Trophoblast cell (in vitro differentiated cells and primary cell): Measurements from ENCODE around the gene CD79B.

Source experiments
- DNase-seq, 2 donors: peaks; one replicate each; pipeline ENCODE4 v3.0.0-alpha.2; 2016
- H2AFZ ChIP-seq: 2 replicates; pipeline ENCODE4 v1.6.1; 2013; ENCODE audit warnings: low read length, moderate library complexity, mild to moderate bottlenecking; ENCODE audit not compliant: insufficient read depth, poor library complexity
- H2AK5ac ChIP-seq: 2 replicates; pipeline ENCODE4 v1.6.1; 2013; ENCODE audit warnings: mild to moderate bottlenecking, low read length
- H2BK120ac ChIP-seq: 2 replicates; pipeline ENCODE4 v1.6.1; 2013; ENCODE audit warnings: low read length, mild to moderate bottlenecking, moderate library complexity; ENCODE audit not compliant: insufficient read depth, poor library complexity
- H2BK12ac ChIP-seq: 2 replicates; pipeline ENCODE4 v1.6.1; 2013; ENCODE audit warnings: mild to moderate bottlenecking, low read length, moderate library complexity
- H2BK5ac ChIP-seq: 2 replicates; pipeline ENCODE4 v1.6.1; 2013; ENCODE audit warnings: low read length, low read depth, moderate library complexity, mild to moderate bottlenecking; ENCODE audit not compliant: poor library complexity
- H3K14ac ChIP-seq: 2 replicates; pipeline ENCODE4 v1.6.1; 2013; ENCODE audit warnings: mild to moderate bottlenecking, low read length
- H3K18ac ChIP-seq: 2 replicates; pipeline ENCODE4 v1.6.1; 2013; ENCODE audit warnings: mild to moderate bottlenecking, low read length
- H3K23ac ChIP-seq: 2 replicates; pipeline ENCODE4 v1.6.1; 2013; ENCODE audit warnings: low read length
- H3K27ac ChIP-seq: 2 replicates; pipeline ENCODE4 v1.5.1; 2013; ENCODE audit warnings: low read depth, mild to moderate bottlenecking, inconsistent platforms, low read length, moderate library complexity
- H3K27me3 ChIP-seq: 2 replicates; pipeline ENCODE4 v1.6.1; 2013; ENCODE audit warnings: inconsistent platforms, mild to moderate bottlenecking, low read length, moderate library complexity; ENCODE audit not compliant: insufficient read depth
- H3K36me3 ChIP-seq, 2 experiments: 1 replicate in 1 of 2; 2 replicates in 1 of 2; pipeline ENCODE4 v1.6.1; 2013; ENCODE audit warnings: low read length in 2 of 2, mild to moderate bottlenecking in 2 of 2, moderate library complexity in 1 of 2; ENCODE audit not compliant: insufficient read depth in 2 of 2, control insufficient read depth in 1 of 2
- H3K4ac ChIP-seq: 2 replicates; pipeline ENCODE4 v1.6.1; 2013; ENCODE audit warnings: low read depth, mild to moderate bottlenecking, low read length, moderate library complexity
- H3K4me1 ChIP-seq, 2 experiments: 1 replicate in 1 of 2; 2 replicates in 1 of 2; pipeline ENCODE4 v1.6.1; 2013; ENCODE audit warnings: low read length in 2 of 2, mild to moderate bottlenecking in 2 of 2, moderate library complexity in 1 of 2; ENCODE audit not compliant: insufficient read depth in 2 of 2, control insufficient read depth in 1 of 2
- H3K4me2 ChIP-seq: 2 replicates; pipeline ENCODE4 v1.6.1; 2013; ENCODE audit warnings: inconsistent platforms, mild to moderate bottlenecking, low read length, moderate library complexity
- H3K4me3 ChIP-seq: 2 replicates; pipeline ENCODE4 v1.5.1; 2013; ENCODE audit warnings: mild to moderate bottlenecking, low read depth, low read length, inconsistent platforms
- H3K79me1 ChIP-seq: one replicate; pipeline ENCODE4 v1.6.1; 2013; ENCODE audit warnings: low read length
- H3K79me2 ChIP-seq: 2 replicates; pipeline ENCODE4 v1.6.1; 2013; ENCODE audit warnings: low read length, mild to moderate bottlenecking; ENCODE audit not compliant: control insufficient read depth, insufficient read depth, poor library complexity
- H3K9ac ChIP-seq: 2 replicates; pipeline ENCODE4 v1.6.1; 2013; ENCODE audit warnings: mild to moderate bottlenecking, low read length
- H3K9me3 ChIP-seq: 2 replicates; pipeline ENCODE4 v1.6.1; 2013; ENCODE audit warnings: low read depth, mild to moderate bottlenecking, control low read depth, inconsistent platforms, low read length; ENCODE audit not compliant: insufficient read depth
- H4K12ac ChIP-seq: 2 replicates; pipeline ENCODE4 v1.6.1; 2013; ENCODE audit warnings: low read depth, mild to moderate bottlenecking, low read length, moderate library complexity
- H4K8ac ChIP-seq: 2 replicates; pipeline ENCODE4 v1.6.1; 2013; ENCODE audit warnings: low read depth, mild to moderate bottlenecking, low read length, moderate library complexity
- H4K91ac ChIP-seq: one replicate; pipeline ENCODE4 v1.6.1; 2013; ENCODE audit warnings: low read depth, mild to moderate bottlenecking, low read length, moderate library complexity
- WGBS: extraction: QIAGEN DNeasy Blood & Tissue Kit; methylation state at CpG from one replicate; pipeline ENCODE4 v1.1.7; 2013; ENCODE audit warnings: missing lambda C conversion rate; ENCODE audit not compliant: insufficient read length, insufficient coverage; ENCODE audit errors: extremely low coverage; 5-methylcytosine and 5-hydroxymethylcytosine counted together

CD79B gene

DNA sequence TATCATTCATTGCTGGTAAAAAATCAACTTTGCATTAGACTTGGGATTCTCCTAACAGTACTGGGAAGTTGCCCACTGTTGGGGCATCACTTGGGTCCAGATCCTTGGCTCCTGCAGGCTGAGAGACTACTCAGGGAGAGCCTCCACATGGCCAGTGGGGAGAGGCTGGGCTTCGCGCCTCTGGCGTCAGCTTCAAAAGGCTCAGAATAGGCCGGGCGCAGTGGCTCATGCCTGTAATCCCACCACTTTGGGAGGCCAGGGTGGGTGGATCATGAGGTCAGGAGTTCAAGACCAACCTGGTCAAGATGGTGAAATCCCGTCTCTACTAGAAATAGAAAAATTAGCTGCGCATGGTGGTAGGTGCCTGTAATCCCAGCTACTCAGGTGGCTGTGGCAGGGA is 17.7 kb downstream of the CD79B start:
- H4K91ac ChIP-seq, result no peak overlapping the region
- no peak overlapping the region for H2BK5ac ChIP-seq
- no peak overlapping the region for H2BK12ac ChIP-seq
- no peak for DNase-seq
- no peak overlapping the region for H3K18ac ChIP-seq
- H3K4me3 ChIP-seq, result no peak overlapping the region
- H3K4me2 ChIP-seq, result no peak overlapping the region
- H3K9me3 ChIP-seq, result no peaks in the 10 kb centered on the region
- H3K27ac ChIP-seq, result no peak overlapping the region
- no peak overlapping the region for H2AK5ac ChIP-seq
- H3K4ac ChIP-seq, result no peak overlapping the region
- no CpG with 5 or more reads among the region's 7 CpGs for WGBS
- no peak overlapping the region for H3K14ac ChIP-seq
- H3K23ac ChIP-seq, result no peak overlapping the region
- H2BK120ac ChIP-seq, result no peak overlapping the region
- H3K79me1 ChIP-seq, result no peaks in the 10 kb centered on the region
- H4K12ac ChIP-seq, result no peak overlapping the region
- H2AFZ ChIP-seq, result no peak overlapping the region
- H3K4me1 ChIP-seq, result no peaks in the 10 kb centered on the region
- no peak overlapping the region for H4K8ac ChIP-seq
- no peaks in the 10 kb centered on the region for H3K79me2 ChIP-seq
- H3K27me3 ChIP-seq, result no peaks in the 10 kb centered on the region
- no peak overlapping the region for H3K9ac ChIP-seq
- H3K36me3 ChIP-seq, result no peaks in the 10 kb centered on the region

DNA sequence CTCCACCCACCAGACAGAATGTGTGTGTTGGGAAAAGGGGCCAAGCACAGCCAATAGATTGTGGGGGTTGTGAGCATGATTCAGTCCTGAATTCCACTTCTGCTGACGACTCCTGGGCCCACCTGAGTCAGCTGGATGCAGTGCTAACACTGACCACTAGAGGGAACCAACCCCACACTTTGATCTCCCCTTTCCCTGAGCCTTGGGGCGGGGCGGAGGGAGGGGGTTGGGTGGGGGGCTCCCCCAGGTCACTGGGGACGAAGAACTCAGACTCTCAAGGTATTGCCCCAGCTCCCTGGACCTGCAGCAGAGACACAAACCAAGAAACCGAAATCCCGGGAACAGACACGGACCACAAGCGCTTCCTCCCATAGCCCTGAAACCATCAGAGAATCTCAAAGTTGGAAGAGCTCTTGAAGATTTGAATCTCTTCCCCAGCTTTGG is 20.5 kb downstream of the CD79B start:
- DNase-seq, result peak in 1 of 2 donors; percentile 55
- no peak overlapping the region for H3K9ac ChIP-seq

DNA sequence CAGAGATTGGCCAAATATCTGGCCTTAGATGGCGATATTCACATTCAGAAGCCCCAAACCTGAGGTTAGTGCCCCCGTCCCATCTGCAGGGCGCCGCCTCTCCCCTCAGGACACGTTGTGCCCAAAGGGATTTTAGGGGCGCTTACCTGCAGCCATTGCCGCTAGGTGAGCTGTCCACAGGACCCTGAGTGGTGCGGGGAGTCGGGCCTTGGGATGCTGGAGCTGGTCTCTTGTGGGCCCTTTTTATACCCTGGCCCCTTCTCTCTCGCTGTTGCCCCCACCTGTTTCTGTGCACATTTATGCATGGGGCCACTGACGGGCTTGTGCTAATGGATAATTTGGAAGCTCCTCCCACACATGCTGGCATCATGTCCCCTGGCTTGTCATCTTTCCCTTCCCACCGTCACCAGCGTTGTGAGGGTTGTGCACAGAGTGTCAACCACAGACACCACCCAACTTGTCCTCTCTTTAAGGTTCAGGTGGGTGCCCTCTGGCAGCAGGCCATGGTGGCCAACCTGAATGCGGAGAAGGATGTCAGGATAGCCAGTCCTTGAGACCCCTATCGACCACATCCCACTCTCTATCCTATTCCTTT is 21.0 kb downstream of the CD79B start, which contains the start of gene CSHL1:
Gene CSHL1, minus strand, starts transcription at position 218 of the 595 bp plus-strand sequence. Its CDS starts 62 bp downstream, at position 156.
- no peak within 1 kb of the TSS for H4K8ac ChIP-seq
- no peak within 1 kb of the TSS for H3K4me2 ChIP-seq
- no peak within 1 kb of the TSS for H3K14ac ChIP-seq
- WGBS, result no CpG with 5 or more reads among the region's 15 CpGs
- no peak within 1 kb of the TSS for H3K27ac ChIP-seq
- H3K36me3 ChIP-seq, result no peaks in the 10 kb centered on the region
- no peak within 1 kb of the TSS for H3K9ac ChIP-seq
- H3K4ac ChIP-seq, result no peak within 1 kb of the TSS
- H2BK5ac ChIP-seq, result no peak within 1 kb of the TSS
- H3K27me3 ChIP-seq, result no peaks in the 10 kb centered on the region
- H3K79me1 ChIP-seq, result no peaks in the 10 kb centered on the region
- no peak within 1 kb of the TSS for H2AFZ ChIP-seq
- no peak within 1 kb of the TSS for H2AK5ac ChIP-seq
- H3K4me1 ChIP-seq, result no peaks in the 10 kb centered on the region
- no peak within 1 kb of the TSS for H4K12ac ChIP-seq
- no peak within 1 kb of the TSS for H3K23ac ChIP-seq
- H3K79me2 ChIP-seq, result no peaks in the 10 kb centered on the region
- no peak for DNase-seq
- H3K18ac ChIP-seq, result no peak within 1 kb of the TSS
- no peak within 1 kb of the TSS for H2BK120ac ChIP-seq
- no peaks in the 10 kb centered on the region for H3K9me3 ChIP-seq
- no peak within 1 kb of the TSS for H2BK12ac ChIP-seq
- no peak within 1 kb of the TSS for H4K91ac ChIP-seq
- no peak within 1 kb of the TSS for H3K4me3 ChIP-seq

More for the DNA sequence above, 20.5 kb downstream of the CD79B start:
- Histone ChIP-seq H3K79me1 (no peaks in the 10 kb centered on the region), H4K8ac (no peak overlapping the region), H3K27me3 (no peaks in the 10 kb centered on the region), H2BK120ac (no peak overlapping the region), H4K91ac (no peak overlapping the region), H3K4ac (no peak overlapping the region), H2BK12ac (no peak overlapping the region), H2AK5ac (no peak overlapping the region), H3K36me3 (no peaks in the 10 kb centered on the region), H3K4me2 (no peak overlapping the region), H4K12ac (no peak overlapping the region), H2AFZ (no peak overlapping the region), H3K4me1 (no peaks in the 10 kb centered on the region), H3K23ac (no peak overlapping the region), H3K14ac (no peak overlapping the region), H3K4me3 (no peak overlapping the region), H3K9me3 (no peaks in the 10 kb centered on the region), H3K79me2 (no peaks in the 10 kb centered on the region), H2BK5ac (no peak overlapping the region), H3K27ac (no peak overlapping the region), H3K18ac (no peak overlapping the region)
- WGBS, result no CpG with 5 or more reads among the region's 8 CpGs

DNA sequence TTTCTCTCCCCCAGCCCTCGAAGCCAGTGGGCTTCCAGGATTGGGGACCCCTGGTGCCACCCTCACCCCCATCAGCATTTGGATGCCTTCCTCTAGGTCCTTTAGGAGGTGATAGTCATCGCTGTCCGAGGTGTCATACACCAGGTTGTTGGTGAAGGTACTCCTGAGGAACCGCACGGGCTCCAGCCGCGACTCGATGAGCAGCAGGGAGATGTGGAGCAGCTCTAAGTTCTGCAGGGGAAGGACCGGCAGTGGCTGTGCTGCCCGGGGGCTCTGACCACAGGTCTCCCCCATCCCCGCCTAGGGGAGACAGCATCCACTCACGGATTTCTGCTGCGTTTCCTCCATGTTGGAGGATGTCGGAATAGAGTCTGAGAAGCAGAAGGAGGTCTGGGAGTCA is 22.0 kb downstream of the CD79B start:
- no peak overlapping the region for H2BK5ac ChIP-seq
- no peak overlapping the region for H3K4ac ChIP-seq
- no peak overlapping the region for H3K4me2 ChIP-seq
- no peaks in the 10 kb centered on the region for H3K36me3 ChIP-seq
- no peak overlapping the region for H3K27ac ChIP-seq
- no peaks in the 10 kb centered on the region for H3K27me3 ChIP-seq
- H4K91ac ChIP-seq, result no peak overlapping the region
- H2BK12ac ChIP-seq, result no peak overlapping the region
- no peak overlapping the region for H2AFZ ChIP-seq
- no peak overlapping the region for H2AK5ac ChIP-seq
- no peak overlapping the region for H3K9ac ChIP-seq
- no peak overlapping the region for H4K12ac ChIP-seq
- no peak overlapping the region for H2BK120ac ChIP-seq
- H3K23ac ChIP-seq, result no peak overlapping the region
- WGBS, result no CpG with 5 or more reads among the region's 14 CpGs
- no peak overlapping the region for H4K8ac ChIP-seq
- H3K9me3 ChIP-seq, result no peaks in the 10 kb centered on the region
- H3K14ac ChIP-seq, result no peak overlapping the region
- H3K18ac ChIP-seq, result no peak overlapping the region
- no peak overlapping the region for H3K4me3 ChIP-seq
- no peak for DNase-seq
- no peaks in the 10 kb centered on the region for H3K4me1 ChIP-seq
- H3K79me2 ChIP-seq, result no peaks in the 10 kb centered on the region
- no peaks in the 10 kb centered on the region for H3K79me1 ChIP-seq
